Inflammatory macrophage (primary cell): ENCODE data around the gene SCAF11.
A peak's percentile ranks its signal among the peaks of the same experiment; 100 is the strongest.

Experiments used
- DNase-seq, 2 donors: peaks; one replicate each; pipeline ENCODE4 v3.0.0-alpha.2; 2020 to 2022

SCAF11 gene

DNA sequence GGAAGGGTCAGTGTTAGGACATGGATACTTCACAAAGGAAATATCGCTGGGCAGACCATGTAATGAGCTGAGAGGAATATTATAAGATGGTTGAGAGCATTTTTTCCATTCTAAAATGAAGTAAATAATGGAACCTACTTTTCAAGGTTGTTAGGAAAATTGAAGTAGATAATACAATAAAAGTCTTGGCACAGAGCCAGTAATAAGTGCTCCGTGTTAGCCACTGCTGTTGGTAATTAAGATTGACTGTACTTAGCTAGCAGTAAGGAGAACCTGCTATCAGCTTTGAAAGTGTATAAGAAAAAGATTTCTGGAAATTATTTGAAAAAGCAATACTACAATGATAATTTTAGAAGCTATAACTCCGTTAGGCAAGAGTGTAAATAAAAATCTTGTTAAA lies 77.6 kb downstream of the SCAF11 start:
- no peak for DNase-seq

DNA sequence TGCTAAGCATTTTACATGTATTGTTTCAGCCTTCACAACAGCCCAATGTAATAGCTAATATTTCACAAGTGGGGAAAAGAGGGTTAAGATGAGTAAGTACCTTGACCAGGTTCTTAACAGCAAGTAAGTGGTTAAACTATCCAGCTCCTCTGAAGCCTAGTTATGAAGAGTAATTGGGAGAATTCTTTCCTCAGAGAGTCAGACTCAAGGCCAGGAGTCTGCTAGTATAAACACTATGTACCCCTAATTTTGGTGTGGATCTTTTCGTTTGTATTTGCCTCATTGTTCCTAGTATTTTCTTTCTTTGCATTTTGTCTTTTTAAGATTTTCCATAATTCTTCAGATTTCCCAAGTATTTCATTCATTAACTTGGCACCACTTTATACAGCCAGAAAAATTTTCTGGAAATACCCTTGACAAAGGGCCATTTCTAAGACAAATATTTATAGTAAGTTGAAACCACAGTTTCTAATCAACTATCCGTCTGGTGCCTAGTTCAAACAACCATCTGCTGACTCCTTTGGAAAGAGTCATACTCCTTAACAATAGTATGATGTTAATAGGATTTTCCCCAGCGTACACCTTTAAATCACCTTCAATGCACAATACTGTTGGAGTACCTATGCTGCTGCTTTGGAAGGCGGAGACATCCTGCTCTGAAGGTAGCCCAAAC lies 81.2 kb downstream of the SCAF11 start:
- DNase-seq: no peak

DNA sequence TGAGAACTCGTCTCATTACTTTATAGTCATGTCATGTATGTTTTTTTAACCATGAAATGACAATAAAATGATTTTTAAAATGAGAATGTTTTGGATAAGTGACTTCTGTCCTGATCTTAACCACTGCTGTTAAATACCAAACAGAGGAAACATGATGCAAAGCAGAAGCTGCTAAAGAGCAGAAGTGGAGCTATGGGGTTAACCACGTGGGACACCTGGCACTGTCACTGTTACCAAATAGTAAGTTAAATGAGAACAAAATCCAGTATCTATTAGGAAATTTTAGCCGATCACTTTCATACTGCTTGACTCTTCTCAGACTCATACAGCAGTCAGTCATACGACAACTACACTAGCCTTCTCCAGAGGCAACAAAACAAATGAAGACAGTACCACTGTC lies 82.4 kb downstream of the SCAF11 start:
- peak; percentile 47 to 48 for DNase-seq

DNA sequence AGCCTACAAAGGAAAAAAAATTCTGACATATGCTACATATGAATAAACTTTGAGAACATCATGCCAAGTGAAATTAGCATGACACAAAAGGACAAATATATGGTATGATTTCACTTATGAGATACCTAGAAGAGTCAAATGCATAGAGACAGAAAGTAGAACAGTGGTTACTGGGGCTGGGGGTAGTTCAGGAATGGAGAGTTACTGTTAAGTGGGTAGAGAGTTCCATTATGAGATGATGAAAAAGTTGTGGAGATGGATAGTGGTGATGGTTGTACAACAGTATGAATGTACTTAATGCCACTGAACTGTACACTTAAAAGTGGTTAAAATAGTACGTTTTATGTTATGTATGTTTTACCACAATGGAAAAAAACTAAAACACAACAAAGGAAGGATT lies 92.3 kb downstream of the SCAF11 start:
- no peak for DNase-seq

DNA sequence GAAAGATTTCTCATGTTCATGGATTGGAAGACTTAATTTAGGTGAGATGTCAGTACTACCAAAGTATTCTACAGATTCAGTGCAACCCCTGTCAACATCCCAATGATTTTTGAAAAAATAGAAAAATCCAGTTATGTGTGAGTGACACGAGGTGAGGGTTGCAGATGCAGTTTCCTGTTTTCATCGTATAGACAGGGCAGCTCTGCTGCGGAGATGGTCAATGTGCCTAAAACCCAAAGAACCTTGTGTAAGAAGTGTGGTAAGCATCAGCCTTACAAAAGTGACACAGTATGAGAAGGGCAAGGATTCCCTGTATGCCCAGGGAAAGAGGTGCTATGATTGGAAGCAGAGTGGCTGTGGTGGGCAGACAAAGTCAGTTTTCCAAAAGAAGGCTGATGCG lies 94.4 kb downstream of the SCAF11 start:
- no peak for DNase-seq

DNA sequence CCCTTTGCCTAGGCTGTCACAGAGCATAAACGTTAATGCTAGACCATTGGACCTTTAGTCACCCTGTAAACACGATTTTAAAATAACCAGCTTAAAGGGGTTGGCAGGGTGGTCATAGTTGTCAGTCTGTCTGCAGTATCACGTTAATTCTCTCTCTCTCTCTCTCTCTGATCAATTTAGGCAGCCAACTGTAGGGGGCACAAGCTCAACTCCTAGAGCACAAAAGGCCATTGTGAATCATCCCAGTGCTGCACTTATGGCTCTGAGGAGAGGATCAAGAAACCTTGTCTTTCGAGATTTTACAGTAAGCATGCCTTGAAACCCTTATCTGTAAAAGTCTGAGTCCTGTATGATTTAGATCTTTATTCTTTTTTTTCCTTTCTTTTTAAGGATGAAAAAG lies 97.1 kb downstream of the SCAF11 start:
- DNase-seq: no peak

DNA sequence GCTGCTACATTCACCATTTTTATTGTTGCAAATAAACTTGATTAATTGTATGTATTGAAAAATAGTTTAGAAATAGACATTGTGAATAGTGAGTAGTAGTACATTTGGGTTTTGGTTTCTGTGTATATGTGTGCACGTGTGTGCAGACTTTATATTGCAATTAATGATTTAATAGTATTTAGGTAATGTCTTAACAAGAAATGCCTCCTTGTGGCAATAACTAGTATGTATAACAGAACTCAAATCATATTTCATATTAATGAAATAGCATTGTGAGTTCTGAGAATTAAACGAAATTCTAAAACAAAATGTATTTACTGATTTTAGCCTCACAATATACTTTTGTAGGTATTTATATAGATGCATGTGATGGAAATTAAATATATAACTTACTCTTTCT lies 100.1 kb downstream of the SCAF11 start:
- no peak for DNase-seq

DNA sequence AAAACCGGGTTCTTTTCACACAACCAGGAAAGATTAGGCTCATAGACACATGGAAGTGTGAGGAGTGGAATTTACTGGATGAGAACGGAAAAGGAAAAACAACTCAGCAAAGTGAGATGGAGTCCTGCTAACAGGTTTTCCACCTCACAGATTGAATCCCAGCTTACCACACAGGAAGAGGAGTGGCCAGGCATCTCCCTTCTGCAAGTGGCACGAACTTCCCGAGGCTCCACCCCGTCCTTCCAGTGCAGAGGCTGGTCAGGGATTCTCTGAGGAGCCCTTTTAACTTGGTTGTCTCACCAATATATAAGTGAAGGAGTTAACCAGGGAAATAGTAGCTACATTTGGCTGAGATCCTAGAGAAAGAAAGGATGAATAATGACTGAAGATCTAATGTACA lies 102.8 kb downstream of the SCAF11 start:
- DNase-seq: no peak

DNA sequence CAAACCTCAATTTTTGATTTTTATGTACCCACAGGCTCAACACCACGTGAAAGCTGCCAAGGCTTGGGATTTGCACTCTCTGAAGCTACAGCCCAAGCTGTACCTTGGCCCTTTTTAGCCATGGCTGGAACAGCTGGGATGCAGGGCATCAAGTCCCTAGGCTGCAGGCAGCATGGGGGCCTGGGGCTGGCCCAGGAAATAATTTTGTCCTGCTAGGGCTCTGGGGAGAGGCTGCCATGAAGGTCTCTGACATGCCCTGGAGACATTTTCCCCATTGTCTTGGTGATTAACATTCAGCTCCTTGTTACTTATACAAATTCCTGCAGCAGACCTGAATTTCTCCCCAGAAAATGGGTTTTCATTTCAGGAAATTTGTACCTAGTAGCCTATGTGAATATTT lies 103.7 kb downstream of the SCAF11 start:
- DNase-seq: no peak

DNA sequence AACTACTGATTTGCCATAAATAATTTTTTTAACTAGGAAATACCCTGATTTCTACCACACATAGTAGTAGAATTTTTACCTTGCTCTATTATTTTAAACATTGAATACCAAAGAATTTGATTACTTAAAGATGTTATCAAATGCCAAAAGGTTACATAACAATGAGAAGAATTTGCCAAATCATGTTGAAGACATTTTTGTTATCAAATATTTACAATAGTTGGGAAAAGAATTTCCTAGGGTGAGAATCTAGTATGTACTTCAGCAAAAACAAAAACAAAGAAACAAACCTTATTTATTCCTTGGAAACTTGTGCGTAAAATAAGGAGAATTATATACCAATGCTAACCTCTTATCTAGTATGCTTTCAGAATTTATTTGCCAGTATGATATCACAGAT lies 107.2 kb downstream of the SCAF11 start:
- DNase-seq: no peak

DNA sequence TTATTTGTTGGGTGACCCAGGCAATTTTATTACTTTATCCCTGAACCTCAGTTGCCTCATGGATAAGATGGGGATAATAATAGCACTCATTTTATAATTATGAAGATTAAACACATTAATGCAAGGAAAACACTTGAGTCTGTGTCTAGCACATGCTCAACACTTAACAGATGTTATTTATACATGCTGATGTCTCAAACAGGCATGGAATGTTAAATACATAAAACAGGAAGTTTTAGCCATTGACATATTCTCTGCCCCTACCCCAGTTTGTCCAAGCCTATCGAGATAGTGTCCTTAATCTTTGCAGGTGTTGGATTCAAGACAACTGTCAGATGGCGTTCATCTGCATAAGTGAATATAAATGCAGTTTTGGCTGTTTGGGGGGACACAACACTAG lies 109.8 kb downstream of the SCAF11 start:
- DNase-seq: no peak

DNA sequence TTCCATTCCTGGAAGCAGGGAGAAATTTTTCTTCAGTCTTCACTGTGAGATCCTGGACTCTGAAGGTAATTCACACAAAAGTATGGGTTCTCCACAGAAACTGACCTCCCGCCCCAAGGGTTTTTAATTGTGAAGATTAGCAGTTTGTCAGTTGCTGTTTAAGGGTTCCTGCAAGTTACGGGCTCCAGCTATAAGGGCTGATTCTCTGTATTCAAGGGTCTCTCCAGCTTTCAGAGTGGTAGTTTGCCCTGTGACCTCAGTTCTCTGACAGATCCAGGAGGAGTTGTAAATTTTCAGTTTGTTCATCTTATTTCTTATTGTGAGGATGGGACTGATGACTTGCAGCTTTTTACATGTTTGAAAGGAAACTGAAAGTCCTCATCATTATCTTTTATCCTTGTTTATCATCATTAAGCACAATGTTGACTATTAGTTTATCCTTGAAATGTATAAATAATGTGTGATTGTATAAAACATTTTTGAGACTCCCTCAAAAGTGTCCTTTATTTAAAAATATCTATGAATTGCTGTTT lies 110.9 kb downstream of the SCAF11 start:
- DNase-seq: no peak

DNA sequence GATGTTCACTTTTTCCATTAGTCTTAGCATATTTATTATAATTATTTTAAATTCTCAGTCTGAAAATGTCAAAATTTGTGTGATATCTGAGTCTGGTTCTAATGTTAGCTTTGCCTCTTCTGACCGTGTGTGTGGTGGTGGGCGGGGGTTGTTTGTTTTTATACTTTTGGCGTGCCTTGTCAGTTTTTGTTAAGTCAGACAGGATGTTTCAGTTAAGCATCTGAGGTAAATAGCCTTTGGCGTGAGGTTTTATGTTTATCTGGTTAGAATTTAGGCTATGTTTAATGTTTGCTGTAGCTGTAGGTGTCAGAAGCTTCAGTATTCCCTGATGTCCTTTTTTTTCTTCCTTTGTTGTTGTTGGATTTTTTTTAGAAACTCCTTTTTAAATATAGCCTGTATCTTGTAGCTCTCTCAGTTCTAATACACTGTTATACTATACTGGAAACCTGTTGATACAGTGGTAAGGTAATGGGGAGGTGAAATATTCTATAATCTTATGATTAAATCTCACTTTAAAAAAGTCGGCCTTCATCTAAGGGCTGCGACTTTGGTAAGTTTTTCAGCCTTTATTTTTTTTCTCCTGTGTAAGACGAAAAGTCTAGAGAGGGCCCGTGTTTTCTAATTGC lies 111.6 kb downstream of the SCAF11 start:
- DNase-seq: no peak

DNA sequence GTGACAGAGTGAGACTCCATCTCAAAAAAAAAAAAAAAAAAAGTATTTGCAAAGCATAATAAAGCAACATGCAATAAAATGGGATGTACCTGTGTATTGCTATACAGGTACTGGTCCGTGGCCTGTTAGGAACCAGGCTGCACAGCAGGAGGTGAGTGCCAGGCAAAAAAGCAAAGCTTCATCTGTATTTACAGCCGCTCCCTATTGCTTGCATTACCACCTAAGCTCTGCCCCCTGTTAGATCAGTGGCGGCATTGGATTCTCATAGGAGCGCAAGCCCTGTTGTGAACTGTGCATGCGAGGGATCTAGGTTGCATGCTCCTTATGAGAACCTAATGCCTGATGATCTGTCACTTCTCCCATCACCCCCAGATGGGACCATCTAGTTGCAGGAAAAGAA lies 113.3 kb downstream of the SCAF11 start:
- no peak for DNase-seq

DNA sequence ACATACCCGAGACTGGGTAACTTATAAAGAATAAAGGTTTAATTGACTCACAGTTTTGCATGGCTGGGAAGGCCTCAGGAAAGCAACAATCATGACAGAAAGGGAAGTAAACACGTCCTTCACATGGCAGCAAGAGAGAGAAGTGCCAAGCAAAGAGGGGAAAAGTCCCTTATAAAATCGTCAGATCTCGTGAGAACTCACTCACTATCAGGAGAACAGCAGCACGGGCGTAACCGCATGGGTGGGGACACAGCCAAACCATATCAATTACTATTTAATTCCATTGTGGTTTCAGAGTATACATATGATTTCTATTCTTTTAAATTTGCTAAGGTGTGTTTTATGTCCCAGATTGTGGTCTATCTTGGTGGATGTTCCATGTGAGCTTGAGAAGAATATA lies 117.9 kb downstream of the SCAF11 start:
- DNase-seq: no peak
